GM23338 (cell line): ENCODE data around the gene FAM174C. TPM values are rescaled to one million over a fixed set of nuclear protein-coding genes. Genes with fewer than 3 reads are reported as not detected.

Experiments used
- ATAC-seq: fragments of 200-7000 bp; cut with Tn5 transposase; 3 replicates; pipeline ENCODE4 v1.9.1; 2020
- DNase-seq: peaks from one replicate; pipeline ENCODE4 v3.0.0-alpha.2; 2015; ENCODE audit warnings: low spot score
- H2AFZ ChIP-seq: fragments of 200-600 bp; sonication (generic); 2 replicates; pipeline ENCODE4 v1.8.0; 2016; ENCODE audit warnings: antibody characterized with exemption, mild to moderate bottlenecking, moderate library complexity
- H3F3A ChIP-seq: fragments of 200-600 bp; sonication (generic); replicated peaks from 2 replicates; pipeline ENCODE4 v1.8.0; 2017; ENCODE audit warnings: antibody characterized with exemption, mixed run types, low read depth
- H3K27ac ChIP-seq: fragments of 200-600 bp; sonication (generic); 2 replicates; pipeline ENCODE4 v1.6.1; 2016; ENCODE audit warnings: low read depth
- H3K27me3 ChIP-seq: fragments of 200-600 bp; sonication (generic); 2 replicates; pipeline ENCODE4 v1.8.0; 2016; ENCODE audit warnings: mild to moderate bottlenecking, mixed run types, moderate library complexity; ENCODE audit not compliant: insufficient read depth
- H3K36me3 ChIP-seq: fragments of 200-600 bp; sonication (generic); 2 replicates; pipeline ENCODE4 v1.8.0; 2016; ENCODE audit warnings: mild to moderate bottlenecking; ENCODE audit not compliant: insufficient read depth
- H3K4me1 ChIP-seq: fragments of 200-600 bp; sonication (generic); 2 replicates; pipeline ENCODE4 v1.8.0; 2016; ENCODE audit warnings: mild to moderate bottlenecking, moderate library complexity; ENCODE audit not compliant: insufficient read depth
- H3K4me2 ChIP-seq: fragments of 200-600 bp; sonication (generic); 2 replicates; pipeline ENCODE4 v1.7.1; 2017; ENCODE audit warnings: mixed run types
- H3K4me3 ChIP-seq: fragments of 200-600 bp; sonication (generic); 2 replicates; pipeline ENCODE4 v1.6.1; 2016; ENCODE audit warnings: mixed run types
- H3K79me2 ChIP-seq: fragments of 200-600 bp; sonication (generic); replicated peaks from 2 replicates; pipeline ENCODE4 v1.8.0; 2017; ENCODE audit warnings: mild to moderate bottlenecking; ENCODE audit not compliant: insufficient read depth
- H3K9me2 ChIP-seq: fragments of 200-600 bp; sonication (generic); 2 replicates; pipeline ENCODE4 v1.8.0; 2017; ENCODE audit not compliant: insufficient read depth
- H4K20me1 ChIP-seq: fragments of 200-600 bp; sonication (generic); replicated peaks from 2 replicates; pipeline ENCODE4 v1.8.0; 2017; ENCODE audit warnings: mild to moderate bottlenecking; ENCODE audit not compliant: insufficient read depth
- H3K27ac Mint-ChIP-seq: 2 replicates; pipeline ENCODE4 v1.8.0; 2020; ENCODE audit warnings: inconsistent platforms, mild to moderate bottlenecking, moderate library complexity, mixed read lengths
- H3K27me3 Mint-ChIP-seq: 3 replicates; pipeline ENCODE4 v1.8.0; 2022; ENCODE audit warnings: low read depth, mild to moderate bottlenecking, moderate library complexity, mixed read lengths, inconsistent platforms; ENCODE audit not compliant: insufficient read depth, poor library complexity
- H3K36me3 Mint-ChIP-seq: 3 replicates; pipeline ENCODE4 v1.8.0; 2021; ENCODE audit warnings: low read depth, mild to moderate bottlenecking, inconsistent platforms, moderate library complexity, mixed read lengths
- H3K4me1 Mint-ChIP-seq: 3 replicates; pipeline ENCODE4 v1.8.0; 2020; ENCODE audit warnings: mild to moderate bottlenecking, inconsistent platforms, mixed read lengths
- H3K4me3 Mint-ChIP-seq: 3 replicates; pipeline ENCODE4 v1.8.0; 2021; ENCODE audit warnings: moderate library complexity, mild to moderate bottlenecking, inconsistent platforms, mixed read lengths
- H3K9me3 Mint-ChIP-seq: 3 replicates; pipeline ENCODE4 v1.8.0; 2020; ENCODE audit warnings: moderate library complexity, mild to moderate bottlenecking, inconsistent platforms, mixed read lengths
- CREB1 ChIP-seq: fragments of 250-450 bp; sonication (Bioruptor Pico); IDR thresholded peaks from 2 replicates; pipeline ENCODE4 v1.5.0; 2020; ENCODE audit warnings: low read depth, mild to moderate bottlenecking, moderate library complexity
- CTCF ChIP-seq, 2 experiments: fragments of 200-600 bp in 1 of 2; sonication (generic) in 1 of 2; conservative IDR thresholded peaks; 2 replicates each; pipeline versions ENCODE4 v1.5.1 to v1.6.1; 2016 to 2017; ENCODE audit warnings: antibody characterized with exemption in 2 of 2, low read depth in 2 of 2, mild to moderate bottlenecking in 2 of 2, moderate library complexity in 1 of 2
- ETS1 ChIP-seq: IDR thresholded peaks from 2 replicates; pipeline ENCODE4 v1.6.1; 2016; ENCODE audit warnings: antibody characterized with exemption
- EZH2 ChIP-seq: fragments of 200-600 bp; sonication (generic); IDR thresholded peaks from one replicate; pipeline ENCODE4 v1.8.0; 2017; ENCODE audit warnings: antibody characterized with exemption, mild to moderate bottlenecking, low read depth; ENCODE audit not compliant: unreplicated experiment
- EZH2phosphoT487 ChIP-seq: fragments of 200-600 bp; sonication (generic); IDR thresholded peaks from one replicate; pipeline ENCODE4 v1.8.1; 2018; ENCODE audit warnings: antibody characterized with exemption; ENCODE audit not compliant: unreplicated experiment
- JUNB ChIP-seq: IDR thresholded peaks from one replicate; pipeline ENCODE4 v1.6.1; 2016; ENCODE audit warnings: antibody characterized with exemption; ENCODE audit not compliant: unreplicated experiment
- NANOG ChIP-seq: IDR thresholded peaks from 2 replicates; pipeline ENCODE4 v1.6.1; 2016; ENCODE audit warnings: antibody characterized with exemption, borderline replicate concordance
- POLR2AphosphoS5 ChIP-seq: IDR thresholded peaks from 2 replicates; pipeline ENCODE4 v1.6.1; 2016; ENCODE audit warnings: antibody characterized with exemption, low read depth
- REST ChIP-seq: IDR thresholded peaks from one replicate; pipeline ENCODE4 v1.6.1; 2018; ENCODE audit warnings: antibody characterized with exemption; ENCODE audit not compliant: unreplicated experiment
- STAT1 ChIP-seq: IDR thresholded peaks from one replicate; pipeline ENCODE4 v1.6.1; 2016; ENCODE audit warnings: antibody characterized with exemption; ENCODE audit not compliant: unreplicated experiment
- ZNF114 ChIP-seq: fragments of 250-450 bp; sonication (Bioruptor Pico); IDR thresholded peaks from 2 replicates; pipeline ENCODE4 v1.5.0; 2020; ENCODE audit warnings: mild to moderate bottlenecking, moderate library complexity
- ZNF331 ChIP-seq: fragments of 250-450 bp; sonication (Bioruptor Pico); IDR thresholded peaks from 2 replicates; pipeline ENCODE4 v1.5.0; 2020; ENCODE audit warnings: low read depth, mild to moderate bottlenecking, moderate library complexity
- polyA plus RNA-seq: library from polyadenylated mRNA; unstranded; fragments of >200 nt; fragmentation: Nextera tagmentation; extraction: Ambion mirVana; gene quantifications from 2 replicates; pipeline ENCODE4 v1.2.1, GENCODE V29; 2016
- total RNA-seq: library from RNA; depleted of rRNA; stranded (reverse); fragments of >200 nt; shearing (Covaris generic); gene quantifications from 2 replicates; pipeline ENCODE4 v1.2.3, GENCODE V29; 2014

The FAM174C gene
- total and polyA plus RNA-seq, 2 experiments from 2014 or later = 60.4 to 68.0 TPM

GRCh38 chr19:1226227-1226518 is 49.2 kb upstream of the FAM174C start (continued):
- TF ChIP-seq ZNF114 (CRISPR knock-in tag) (no peak), CREB1 (no peak)

- DNase-seq = no peak
- ATAC-seq = peak; percentile 2; the same call in 1 of the 3 replicates
- peaks cover 7% of the 10 kb centered on the region for H3K27me3 Mint-ChIP-seq
- Histone ChIP-seq H4K20me1 (no peaks in the 10 kb centered on the region; the same call in 1 of the 2 replicates), H3K4me1 (no peaks in the 10 kb centered on the region), H3K9me2 (no peaks in the 10 kb centered on the region), H3K4me3 (no peak overlapping the region), H3K27ac (no peak overlapping the region), H3K36me3 (no peaks in the 10 kb centered on the region), H3F3A (peaks cover 25% of the 10 kb centered on the region; the same call in 1 of the 2 replicates), H2AFZ (no peak overlapping the region), H3K79me2 (0 out of 2 replicates have a peak, but pooled peaks cover 6% of the 10 kb centered on the region), H3K4me2 (no peak overlapping the region), H3K27me3 (no peaks in the 10 kb centered on the region)
- no peak overlapping the region for H3K27ac Mint-ChIP-seq
- H3K9me3 Mint-ChIP-seq = no peaks in the 10 kb centered on the region
- no peak overlapping the region for H3K4me3 Mint-ChIP-seq
- H3K36me3 Mint-ChIP-seq = peaks cover 4% of the 10 kb centered on the region; the same call in 2 of the 3 replicates
- no peaks in the 10 kb centered on the region for H3K4me1 Mint-ChIP-seq
- TF ChIP-seq NANOG (no peak), CREB1 (no peak), ETS1 (no peak), POLR2AphosphoS5 (no peak), EZH2 (no peak), EZH2phosphoT487 (no peak), ZNF114 (CRISPR knock-in tag) (no peak), JUNB (no peak), ZNF331 (CRISPR knock-in tag) (no peak), STAT1 (no peak), CTCF (conservative IDR thresholded peaks at IDR 0.05; ENCODE audit: low read depth in 2 of 2) (no peak), REST (no peak)
These were observed 48.6 kb upstream of the FAM174C start for GRCh38 chr19:1226522-1227303.
